Bronchial epithelial cell (primary cell): Measurements from ENCODE around the gene CLEC5A. TPM values are rescaled to one million over a fixed set of nuclear protein-coding genes. Genes with fewer than 3 reads are reported as not detected.
"Not testable (repeated sequence)": the region's sequence is repeated elsewhere in the genome, so short reads cannot be mapped to it uniquely, and the experiment has no call there.

Source experiments
- DNase-seq: peaks from one replicate; pipeline ENCODE4 v3.0.0-alpha.2; 2010; ENCODE audit warnings: low read depth
- FAIRE-seq: peaks from 2 replicates; lab custom pipeline; 2011; peaks lifted over from hg19 to GRCh38; lab: Jason Lieb, UNC
- H3K27me3 ChIP-seq: 2 replicates; pipeline ENCODE4 v1.5.1; 2011; ENCODE audit warnings: low read length; ENCODE audit not compliant: control insufficient read depth, insufficient read depth
- H3K36me3 ChIP-seq: 2 replicates; pipeline ENCODE4 v1.5.1; 2011; ENCODE audit warnings: low read length; ENCODE audit not compliant: control insufficient read depth, insufficient read depth
- H3K4me3 ChIP-seq: 2 replicates; pipeline ENCODE4 v1.5.1; 2011; ENCODE audit warnings: mild to moderate bottlenecking, low read depth, low read length, control low read depth
- total RNA-seq: library from RNA; depleted of rRNA; stranded (reverse); fragments of >200 nt; gene quantifications from 2 replicates; pipeline ENCODE4 v1.2.1, GENCODE V29; 2014
- TF ChIP-seq, protein P1 (sequence below): IDR thresholded peaks from 2 replicates; pipeline ENCODE4 v1.5.1; 2011; ENCODE audit warnings: mild to moderate bottlenecking, moderate library complexity, low read length, control low read depth, inconsistent platforms; ENCODE audit not compliant: insufficient read depth, severe bottlenecking

Gene CLEC5A
- total RNA-seq, 1 donor from 2014 or later = not detected

DNA sequence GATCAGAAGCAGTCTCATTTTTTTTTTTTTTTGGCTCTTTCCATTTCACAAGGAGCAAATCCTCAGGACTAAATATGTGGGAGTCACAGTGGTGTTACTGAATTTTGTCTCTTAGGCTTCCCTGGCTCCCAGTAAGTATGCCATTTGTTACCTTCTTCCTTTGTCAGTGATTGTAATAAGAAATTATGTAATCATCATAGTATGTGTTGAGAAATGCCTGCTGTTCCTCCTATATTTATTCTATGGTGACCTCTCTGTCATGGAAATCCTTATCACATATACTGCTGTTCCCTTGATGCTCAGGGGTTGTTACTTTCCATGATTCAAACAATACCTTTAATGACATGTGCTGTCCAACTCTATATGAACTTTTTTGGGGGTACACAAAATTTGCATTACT lies 35.4 kb downstream of the CLEC5A start:
- no peak for DNase-seq
- TF ChIP-seq, protein P1, sequence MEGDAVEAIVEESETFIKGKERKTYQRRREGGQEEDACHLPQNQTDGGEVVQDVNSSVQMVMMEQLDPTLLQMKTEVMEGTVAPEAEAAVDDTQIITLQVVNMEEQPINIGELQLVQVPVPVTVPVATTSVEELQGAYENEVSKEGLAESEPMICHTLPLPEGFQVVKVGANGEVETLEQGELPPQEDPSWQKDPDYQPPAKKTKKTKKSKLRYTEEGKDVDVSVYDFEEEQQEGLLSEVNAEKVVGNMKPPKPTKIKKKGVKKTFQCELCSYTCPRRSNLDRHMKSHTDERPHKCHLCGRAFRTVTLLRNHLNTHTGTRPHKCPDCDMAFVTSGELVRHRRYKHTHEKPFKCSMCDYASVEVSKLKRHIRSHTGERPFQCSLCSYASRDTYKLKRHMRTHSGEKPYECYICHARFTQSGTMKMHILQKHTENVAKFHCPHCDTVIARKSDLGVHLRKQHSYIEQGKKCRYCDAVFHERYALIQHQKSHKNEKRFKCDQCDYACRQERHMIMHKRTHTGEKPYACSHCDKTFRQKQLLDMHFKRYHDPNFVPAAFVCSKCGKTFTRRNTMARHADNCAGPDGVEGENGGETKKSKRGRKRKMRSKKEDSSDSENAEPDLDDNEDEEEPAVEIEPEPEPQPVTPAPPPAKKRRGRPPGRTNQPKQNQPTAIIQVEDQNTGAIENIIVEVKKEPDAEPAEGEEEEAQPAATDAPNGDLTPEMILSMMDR = no peak
- FAIRE-seq = no peak
- Histone ChIP-seq H3K27me3 (no peaks in the 10 kb centered on the region), H3K36me3 (no peaks in the 10 kb centered on the region), H3K4me3 (no peak overlapping the region)

DNA sequence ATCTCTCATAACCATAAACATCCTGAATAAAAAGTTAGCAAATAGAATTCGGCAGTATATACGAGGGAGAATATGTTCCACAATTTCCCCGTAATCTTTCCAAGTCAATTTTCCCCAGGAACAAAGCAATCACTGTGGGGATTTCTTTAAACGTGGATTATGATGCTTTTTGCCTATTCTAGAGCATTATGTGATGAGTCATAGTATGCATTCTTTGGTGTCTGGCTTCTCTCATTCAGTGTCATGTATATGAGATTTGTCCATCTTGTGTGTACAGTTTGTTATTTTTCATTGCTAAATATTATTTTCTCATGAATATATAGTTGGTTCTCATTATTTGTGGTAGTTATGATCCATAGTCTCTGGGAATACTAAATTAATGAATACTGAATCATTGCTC lies 40.5 kb downstream of the CLEC5A start:
- Histone ChIP-seq H3K4me3 (no peak overlapping the region), H3K27me3 (no peaks in the 10 kb centered on the region), H3K36me3 (no peaks in the 10 kb centered on the region)
- no peak for DNase-seq
- TF ChIP-seq, protein P1 = no peak
- FAIRE-seq = no peak

DNA sequence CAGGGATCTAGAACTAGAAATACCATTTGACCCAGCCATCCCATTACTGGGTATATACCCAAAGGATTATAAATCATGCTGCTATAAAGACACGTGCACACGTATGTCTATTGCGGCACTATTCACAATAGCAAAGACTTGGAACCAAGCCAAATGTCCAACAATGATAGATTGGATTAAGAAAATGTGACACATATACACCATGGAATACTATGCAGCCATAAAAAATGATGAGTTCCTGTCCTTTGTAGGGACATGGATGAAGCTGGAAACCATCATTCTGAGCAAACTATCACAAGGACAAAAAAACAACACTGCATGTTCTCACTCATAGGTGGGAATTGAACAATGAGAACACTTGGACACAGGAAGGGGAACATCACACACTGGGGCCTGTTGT lies 47.4 kb downstream of the CLEC5A start:
- H3K4me3 ChIP-seq, DNase-seq, FAIRE-seq, H3K36me3 ChIP-seq, H3K27me3 ChIP-seq: not testable (repeated sequence)

DNA sequence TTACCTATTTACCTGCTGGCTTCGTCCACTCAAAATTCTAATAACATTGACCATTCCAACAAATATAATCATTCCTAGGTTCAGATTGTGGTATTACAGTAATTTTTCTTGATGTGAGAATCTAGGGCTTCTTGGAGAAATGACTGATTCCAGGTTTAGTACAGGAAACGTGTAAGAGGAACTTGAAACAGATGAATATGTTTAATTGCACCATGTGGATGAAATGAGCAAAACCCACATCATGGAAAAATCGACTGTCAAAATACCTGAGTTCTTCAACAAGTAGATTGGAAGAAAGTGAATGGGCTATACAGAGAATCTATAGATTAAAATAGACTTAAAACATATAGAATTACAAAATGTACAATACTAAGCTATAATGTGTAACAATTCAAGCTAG lies 55.4 kb downstream of the CLEC5A start:
- TF ChIP-seq, protein P1 = no peak
- Histone ChIP-seq H3K4me3 (no peak overlapping the region), H3K36me3 (no peaks in the 10 kb centered on the region), H3K27me3 (no peaks in the 10 kb centered on the region)
- no peak for DNase-seq
- no peak for FAIRE-seq

DNA sequence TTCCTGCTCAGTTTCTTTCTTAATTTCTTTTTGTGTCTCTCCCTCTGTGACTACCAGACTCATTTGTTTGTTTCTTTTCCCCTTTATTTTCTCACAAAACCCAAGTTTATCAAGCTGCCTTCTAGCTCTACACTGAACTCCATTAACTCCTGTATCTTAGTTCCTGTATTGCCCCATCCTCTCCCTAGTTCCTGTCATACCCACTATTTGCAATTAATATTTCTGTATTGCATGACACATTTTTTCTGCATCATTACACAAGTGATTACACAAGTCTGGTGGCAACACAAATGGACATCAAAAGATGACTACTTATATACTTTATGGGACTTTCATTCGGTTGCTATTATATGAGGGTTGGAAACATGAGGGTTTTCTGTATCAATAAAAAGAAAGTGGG lies 57.5 kb downstream of the CLEC5A start:
- no peak overlapping the region for H3K4me3 ChIP-seq
- H3K36me3 ChIP-seq = no peaks in the 10 kb centered on the region
- no peaks in the 10 kb centered on the region for H3K27me3 ChIP-seq
- peak; percentile 17 for DNase-seq
- TF ChIP-seq, protein P1 = no peak
- FAIRE-seq = no peak

DNA sequence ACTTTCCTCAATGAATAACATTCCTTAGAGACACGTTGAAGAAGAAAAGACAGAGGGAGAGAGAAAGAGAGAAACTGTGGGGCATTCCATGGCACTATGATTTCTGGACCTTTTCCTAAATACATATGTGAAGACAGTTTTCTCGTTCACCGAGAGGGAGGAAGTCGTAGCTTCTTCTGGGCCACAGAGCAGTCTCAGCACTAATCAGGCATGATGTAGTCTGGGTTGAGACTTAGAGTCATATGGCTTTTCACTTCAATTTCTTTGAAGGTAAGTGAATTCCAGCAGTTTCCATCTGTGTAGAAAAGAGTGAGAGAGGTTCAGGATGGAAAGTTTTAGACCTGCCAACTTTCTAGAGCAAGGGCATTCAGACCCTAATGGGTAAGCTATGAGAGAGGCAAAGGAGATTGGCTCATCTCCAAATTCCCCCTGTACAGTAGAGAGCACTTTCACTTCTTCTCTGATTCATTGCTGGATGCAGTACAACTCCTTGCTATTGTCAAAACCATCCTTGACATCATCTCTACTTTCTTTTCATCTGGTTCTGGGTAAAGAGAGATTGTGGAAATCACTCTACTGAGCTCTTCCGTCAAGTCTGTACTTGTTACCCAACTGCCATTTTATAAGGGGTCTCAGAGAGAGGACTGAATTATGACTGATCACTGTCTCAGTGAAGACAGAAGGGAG lies 62.1 kb downstream of the CLEC5A start:
- Histone ChIP-seq H3K4me3 (no peak overlapping the region), H3K27me3 (no peaks in the 10 kb centered on the region), H3K36me3 (no peaks in the 10 kb centered on the region)
- FAIRE-seq (no peak), DNase-seq (no peak)
- TF ChIP-seq, protein P1 = no peak
